Eye (tissue), 1 donor: ENCODE results near the gene GALNT1.
"Not testable (repeated sequence)": the region's sequence is repeated elsewhere in the genome, so short reads cannot be mapped to it uniquely, and the experiment has no call there.

Source experiments
- DNase-seq: peaks from one replicate; pipeline ENCODE4 v3.0.0-alpha.2; 2015

GALNT1 gene

GRCh38 chr18:35581546-35581897, at the start of gene GALNT1:
GALNT1 (plus strand) TSS chr18:35581740; CDS start chr18:35654663, 72,923 bp downstream.
- DNase-seq = no peak

GRCh38 chr18:35533916-35534405, 47.6 kb upstream of the GALNT1 start:
- no peak for DNase-seq

- DNase-seq = no peak
Observed at GRCh38 chr18:35535297-35535696, 46.2 kb upstream of the GALNT1 start.

GRCh38 chr18:35542356-35542755, 39.2 kb upstream of the GALNT1 start:
- no peak for DNase-seq

GRCh38 chr18:35547008-35547605, 34.4 kb upstream of the GALNT1 start:
- no peak for DNase-seq

GRCh38 chr18:35549564-35549963, 32.0 kb upstream of the GALNT1 start:
- no peak for DNase-seq

- DNase-seq = no peak
Observed at GRCh38 chr18:35553300-35553699, 28.2 kb upstream of the GALNT1 start.

- not testable (repeated sequence) for DNase-seq
Observed at GRCh38 chr18:35555538-35555937, 26.0 kb upstream of the GALNT1 start.

GRCh38 chr18:35559867-35560266, 21.7 kb upstream of the GALNT1 start:
- no peak for DNase-seq

- DNase-seq = no peak
Observed at GRCh38 chr18:35564795-35565453, 16.6 kb upstream of the GALNT1 start.

GRCh38 chr18:35566019-35566418, 15.5 kb upstream of the GALNT1 start:
- no peak for DNase-seq

GRCh38 chr18:35570182-35570581, 11.4 kb upstream of the GALNT1 start:
- DNase-seq = no peak

- DNase-seq = no peak
Observed at GRCh38 chr18:35571138-35571537, 10.4 kb upstream of the GALNT1 start.

GRCh38 chr18:35572644-35573043, 8.9 kb upstream of the GALNT1 start:
- DNase-seq = no peak

GRCh38 chr18:35573531-35573930, 8.0 kb upstream of the GALNT1 start:
- no peak for DNase-seq

- DNase-seq = not testable (repeated sequence)
Observed at GRCh38 chr18:35576240-35576845, 5.2 kb upstream of the GALNT1 start.

GRCh38 chr18:35577045-35577848, 4.3 kb upstream of the GALNT1 start:
- no peak for DNase-seq

- no peak for DNase-seq
Observed at GRCh38 chr18:35578481-35578880, 3.1 kb upstream of the GALNT1 start.

- DNase-seq = no peak
Observed at GRCh38 chr18:35578936-35579335, 2.6 kb upstream of the GALNT1 start.

- peak; percentile 91 for DNase-seq
Observed at GRCh38 chr18:35580701-35581539, 620 bp upstream of the GALNT1 start.

- DNase-seq = peak; percentile 64
Observed at GRCh38 chr18:35581898-35582641, 530 bp downstream of the GALNT1 start.
